Measurements from ENCODE around the gene SLC22A23. TPM values are rescaled to one million over a fixed set of nuclear protein-coding genes. Genes with fewer than 3 reads are reported as not detected.
A peak's percentile ranks its signal among the peaks of the same experiment; 100 is the strongest.

Gene SLC22A23
- total and polyA plus RNA-seq, 2 experiments from 2014 or later, result 6.1 to 38.3 TPM

DNA sequence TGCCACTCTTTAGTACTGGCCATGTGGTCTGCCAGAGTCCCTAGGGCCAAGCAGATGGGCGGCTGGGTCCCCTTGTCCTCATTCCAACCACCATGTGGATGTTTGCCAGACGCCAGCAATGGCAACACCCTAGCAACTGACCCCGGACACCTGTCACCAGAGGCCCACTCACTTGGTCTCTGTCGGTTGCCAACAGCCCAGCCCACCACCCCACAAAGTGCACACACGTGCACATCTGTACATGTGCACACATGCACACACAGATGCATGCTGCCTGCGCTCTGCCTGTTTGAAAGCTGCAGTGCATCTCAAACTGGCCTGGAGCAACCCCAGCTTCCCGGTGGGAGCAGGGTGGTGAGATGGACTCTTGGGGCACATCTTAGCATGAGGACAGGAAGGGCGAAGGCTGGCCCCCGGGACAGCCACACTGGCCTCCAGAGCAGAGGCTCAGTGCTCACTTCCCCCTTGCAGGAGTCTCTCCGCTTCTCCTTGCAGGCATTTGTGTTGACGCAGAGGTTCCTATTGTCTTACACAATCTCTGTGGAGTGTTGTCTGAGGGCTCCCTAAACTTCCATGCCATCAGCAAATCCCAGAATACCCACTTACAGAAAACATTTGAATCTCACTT, 144.1 kb downstream of the SLC22A23 start (continued):
- TF ChIP-seq, protein P1, sequence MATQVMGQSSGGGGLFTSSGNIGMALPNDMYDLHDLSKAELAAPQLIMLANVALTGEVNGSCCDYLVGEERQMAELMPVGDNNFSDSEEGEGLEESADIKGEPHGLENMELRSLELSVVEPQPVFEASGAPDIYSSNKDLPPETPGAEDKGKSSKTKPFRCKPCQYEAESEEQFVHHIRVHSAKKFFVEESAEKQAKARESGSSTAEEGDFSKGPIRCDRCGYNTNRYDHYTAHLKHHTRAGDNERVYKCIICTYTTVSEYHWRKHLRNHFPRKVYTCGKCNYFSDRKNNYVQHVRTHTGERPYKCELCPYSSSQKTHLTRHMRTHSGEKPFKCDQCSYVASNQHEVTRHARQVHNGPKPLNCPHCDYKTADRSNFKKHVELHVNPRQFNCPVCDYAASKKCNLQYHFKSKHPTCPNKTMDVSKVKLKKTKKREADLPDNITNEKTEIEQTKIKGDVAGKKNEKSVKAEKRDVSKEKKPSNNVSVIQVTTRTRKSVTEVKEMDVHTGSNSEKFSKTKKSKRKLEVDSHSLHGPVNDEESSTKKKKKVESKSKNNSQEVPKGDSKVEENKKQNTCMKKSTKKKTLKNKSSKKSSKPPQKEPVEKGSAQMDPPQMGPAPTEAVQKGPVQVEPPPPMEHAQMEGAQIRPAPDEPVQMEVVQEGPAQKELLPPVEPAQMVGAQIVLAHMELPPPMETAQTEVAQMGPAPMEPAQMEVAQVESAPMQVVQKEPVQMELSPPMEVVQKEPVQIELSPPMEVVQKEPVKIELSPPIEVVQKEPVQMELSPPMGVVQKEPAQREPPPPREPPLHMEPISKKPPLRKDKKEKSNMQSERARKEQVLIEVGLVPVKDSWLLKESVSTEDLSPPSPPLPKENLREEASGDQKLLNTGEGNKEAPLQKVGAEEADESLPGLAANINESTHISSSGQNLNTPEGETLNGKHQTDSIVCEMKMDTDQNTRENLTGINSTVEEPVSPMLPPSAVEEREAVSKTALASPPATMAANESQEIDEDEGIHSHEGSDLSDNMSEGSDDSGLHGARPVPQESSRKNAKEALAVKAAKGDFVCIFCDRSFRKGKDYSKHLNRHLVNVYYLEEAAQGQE (IDR thresholded peaks at IDR 0.05; ENCODE audit: unreplicated experiment), result no peak
- TF ChIP-seq POLR2AphosphoS5 (IDR thresholded peaks at IDR 0.05; ENCODE audit: low read depth), result no peak
- no peak for TF ChIP-seq EZH2phosphoT487 (IDR thresholded peaks at IDR 0.05; ENCODE audit: unreplicated experiment)
- no peak for TF ChIP-seq CREB1 (CRISPR knock-in tag; IDR thresholded peaks at IDR 0.05; ENCODE audit: low read depth)

DNA sequence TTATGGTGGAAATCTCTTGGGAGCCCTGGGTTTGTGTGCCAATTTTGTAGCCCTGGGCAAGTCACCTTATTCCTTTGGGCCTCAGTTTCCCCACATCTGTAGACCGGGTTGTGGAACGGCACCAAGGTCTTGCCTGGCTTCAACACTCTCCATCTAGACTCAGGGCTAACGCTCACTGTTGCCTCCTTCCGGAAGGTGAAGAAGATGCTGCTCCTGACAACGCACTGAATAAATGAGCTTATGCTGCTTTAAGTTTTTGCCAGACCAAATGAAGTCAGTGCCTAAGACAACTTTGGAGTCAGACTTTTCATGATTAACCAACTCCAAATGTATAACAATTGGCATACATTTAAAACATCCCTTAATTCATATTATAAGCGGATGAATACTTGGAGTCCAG, 145.0 kb downstream of the SLC22A23 start:
- 0 out of 2 replicates have a peak, but pooled peaks cover 3% of the 10 kb centered on the region for H4K20me1 ChIP-seq (replicated peaks; ENCODE audit: insufficient read depth)
- no peak overlapping the region for H3K4me2 ChIP-seq
- Mint-ChIP-seq H3K4me1 (peaks cover 31% of the 10 kb centered on the region), H3K36me3 (ENCODE audit: low read depth) (peaks cover 25% of the 10 kb centered on the region), H3K9me3 (no peaks in the 10 kb centered on the region), H3K4me3 (no peak overlapping the region), H3K27me3 (ENCODE audit: insufficient read depth, low read depth, poor library complexity) (peaks cover 16% of the 10 kb centered on the region), H3K27ac (no peak overlapping the region)
- H3K9me2 ChIP-seq (ENCODE audit: insufficient read depth), result no peaks in the 10 kb centered on the region
- H2AFZ ChIP-seq, result no peak overlapping the region
- ATAC-seq (no peak; the same call in 2 of the 3 replicates), DNase-seq (ENCODE audit: low spot score) (peak; percentile 31)
- H3K4me1 ChIP-seq (ENCODE audit: insufficient read depth), result 0 out of 2 replicates have a peak, but pooled peaks cover 3% of the 10 kb centered on the region
- TF ChIP-seq, protein P2, sequence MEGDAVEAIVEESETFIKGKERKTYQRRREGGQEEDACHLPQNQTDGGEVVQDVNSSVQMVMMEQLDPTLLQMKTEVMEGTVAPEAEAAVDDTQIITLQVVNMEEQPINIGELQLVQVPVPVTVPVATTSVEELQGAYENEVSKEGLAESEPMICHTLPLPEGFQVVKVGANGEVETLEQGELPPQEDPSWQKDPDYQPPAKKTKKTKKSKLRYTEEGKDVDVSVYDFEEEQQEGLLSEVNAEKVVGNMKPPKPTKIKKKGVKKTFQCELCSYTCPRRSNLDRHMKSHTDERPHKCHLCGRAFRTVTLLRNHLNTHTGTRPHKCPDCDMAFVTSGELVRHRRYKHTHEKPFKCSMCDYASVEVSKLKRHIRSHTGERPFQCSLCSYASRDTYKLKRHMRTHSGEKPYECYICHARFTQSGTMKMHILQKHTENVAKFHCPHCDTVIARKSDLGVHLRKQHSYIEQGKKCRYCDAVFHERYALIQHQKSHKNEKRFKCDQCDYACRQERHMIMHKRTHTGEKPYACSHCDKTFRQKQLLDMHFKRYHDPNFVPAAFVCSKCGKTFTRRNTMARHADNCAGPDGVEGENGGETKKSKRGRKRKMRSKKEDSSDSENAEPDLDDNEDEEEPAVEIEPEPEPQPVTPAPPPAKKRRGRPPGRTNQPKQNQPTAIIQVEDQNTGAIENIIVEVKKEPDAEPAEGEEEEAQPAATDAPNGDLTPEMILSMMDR (conservative IDR thresholded peaks at IDR 0.05; ENCODE audit: low read depth in 2 of 2), result peak; percentile 23 to 43
- no peak for TF ChIP-seq STAT1 (IDR thresholded peaks at IDR 0.05; ENCODE audit: unreplicated experiment)
- no peaks in the 10 kb centered on the region for H3K27me3 ChIP-seq (ENCODE audit: insufficient read depth)
- no peaks in the 10 kb centered on the region for H3F3A ChIP-seq (replicated peaks; ENCODE audit: low read depth)
- H3K27ac ChIP-seq (ENCODE audit: low read depth), result no peak overlapping the region
- H3K79me2 ChIP-seq (replicated peaks; ENCODE audit: insufficient read depth), result no peaks in the 10 kb centered on the region
- no peaks in the 10 kb centered on the region for H3K36me3 ChIP-seq (ENCODE audit: insufficient read depth)
- H3K4me3 ChIP-seq, result no peak overlapping the region

DNA sequence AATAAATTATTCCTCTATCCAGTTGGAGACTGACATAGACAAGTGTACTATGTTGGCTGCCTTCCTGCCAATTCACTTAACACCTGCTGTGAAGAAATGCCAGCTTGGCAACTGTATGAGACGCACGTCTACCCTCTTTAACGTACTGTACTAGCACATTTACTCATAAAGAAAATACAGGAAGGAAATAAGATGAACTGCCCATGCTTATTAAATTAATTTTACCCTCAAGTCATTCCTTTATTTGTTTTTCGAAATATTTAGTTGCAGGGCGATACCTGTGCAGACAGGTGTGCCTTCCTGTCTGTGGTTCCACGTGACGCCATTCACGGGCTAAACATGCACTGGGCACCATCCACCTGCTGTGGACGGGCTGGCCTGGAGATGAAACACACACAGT, 146.1 kb downstream of the SLC22A23 start:
- no peak overlapping the region for H3K27ac Mint-ChIP-seq
- Histone ChIP-seq H4K20me1 (replicated peaks; ENCODE audit: insufficient read depth) (0 out of 2 replicates have a peak, but pooled peaks cover 3% of the 10 kb centered on the region), H3K79me2 (replicated peaks; ENCODE audit: insufficient read depth) (no peaks in the 10 kb centered on the region), H3K4me3 (no peak overlapping the region), H3K9me2 (ENCODE audit: insufficient read depth) (no peaks in the 10 kb centered on the region), H3K4me2 (no peak overlapping the region), H3K36me3 (ENCODE audit: insufficient read depth) (peaks cover 2% of the 10 kb centered on the region; the same call in 1 of the 2 replicates), H3K27me3 (ENCODE audit: insufficient read depth) (no peaks in the 10 kb centered on the region), H3K27ac (ENCODE audit: low read depth) (no peak overlapping the region), H3F3A (replicated peaks; ENCODE audit: low read depth) (no peaks in the 10 kb centered on the region), H2AFZ (no peak overlapping the region), H3K4me1 (ENCODE audit: insufficient read depth) (0 out of 2 replicates have a peak, but pooled peaks cover 3% of the 10 kb centered on the region)
- H3K9me3 Mint-ChIP-seq, result no peaks in the 10 kb centered on the region; the same call in 2 of the 3 replicates
- no peak overlapping the region for H3K4me3 Mint-ChIP-seq
- H3K27me3 Mint-ChIP-seq (ENCODE audit: insufficient read depth, low read depth, poor library complexity), result peaks cover 18% of the 10 kb centered on the region
- peaks cover 27% of the 10 kb centered on the region for H3K4me1 Mint-ChIP-seq
- DNase-seq (ENCODE audit: low spot score) (no peak), ATAC-seq (no peak)
- peaks cover 33% of the 10 kb centered on the region for H3K36me3 Mint-ChIP-seq (ENCODE audit: low read depth)
- TF ChIP-seq, protein P2 (conservative IDR thresholded peaks at IDR 0.05; ENCODE audit: low read depth in 2 of 2), result no peak
- TF ChIP-seq, protein P1 (IDR thresholded peaks at IDR 0.05; ENCODE audit: unreplicated experiment), result no peak
- TF ChIP-seq POLR2AphosphoS5 (IDR thresholded peaks at IDR 0.05; ENCODE audit: low read depth) (no peak), CREB1 (CRISPR knock-in tag; IDR thresholded peaks at IDR 0.05; ENCODE audit: low read depth) (no peak), JUNB (IDR thresholded peaks at IDR 0.05; ENCODE audit: unreplicated experiment) (no peak), EZH2phosphoT487 (IDR thresholded peaks at IDR 0.05; ENCODE audit: unreplicated experiment) (no peak), ZNF114 (CRISPR knock-in tag; IDR thresholded peaks at IDR 0.05) (no peak)
